ENCODE measurements around the gene STK26.

Gene STK26

DNA sequence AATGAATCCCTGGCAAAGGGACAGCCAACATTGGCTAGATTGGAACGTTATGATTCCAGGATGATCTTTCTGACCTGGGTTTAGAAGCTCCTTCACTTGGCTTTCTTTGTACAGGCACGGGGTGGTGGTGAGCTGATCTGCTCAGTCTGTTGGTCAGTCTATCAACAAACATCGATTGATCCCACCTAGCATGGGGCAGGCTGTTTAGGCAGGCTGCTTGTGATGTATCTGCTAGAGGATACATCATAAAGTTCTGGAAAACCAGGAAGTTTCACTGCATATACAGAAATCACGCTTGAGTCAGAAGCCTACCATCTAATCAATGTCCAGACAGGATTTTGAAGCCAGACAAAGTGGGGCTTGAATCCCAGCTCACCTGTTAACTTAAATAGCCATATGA, 97.8 kb downstream of the STK26 start:
- H3K36me3 ChIP-seq (ENCODE audit: control insufficient read depth in 2 of 2, insufficient read depth in 2 of 2, low read length in 2 of 2): no peaks in the 10 kb centered on the region
- H3K4me3 ChIP-seq (ENCODE audit: low read length in 2 of 2): no peak overlapping the region
- H3K27ac ChIP-seq (ENCODE audit: low read length): no peak overlapping the region
- H3K27me3 ChIP-seq (ENCODE audit: control insufficient read depth in 1 of 2, insufficient read depth in 2 of 2, low read length in 2 of 2): peaks cover 0 to 2% of the 10 kb centered on the region in 2 donors
- H3K4me1 ChIP-seq (ENCODE audit: control insufficient read depth, insufficient read depth, low read length): no peaks in the 10 kb centered on the region
- H3K9ac ChIP-seq (ENCODE audit: low read length in 2 of 2): no peak overlapping the region
- H3K9me3 ChIP-seq (ENCODE audit: control insufficient read depth in 2 of 2, low read length in 2 of 2): no peaks in the 10 kb centered on the region
